Suppressor macrophage (primary cell): ENCODE measurements around the gene TMIGD1.
A peak's percentile ranks its signal among the peaks of the same experiment; 100 is the strongest.

Experiments used
- DNase-seq, 4 experiments: peaks; one replicate each; pipeline ENCODE4 v3.0.0-alpha.2; 2020 to 2022

The TMIGD1 gene

DNA sequence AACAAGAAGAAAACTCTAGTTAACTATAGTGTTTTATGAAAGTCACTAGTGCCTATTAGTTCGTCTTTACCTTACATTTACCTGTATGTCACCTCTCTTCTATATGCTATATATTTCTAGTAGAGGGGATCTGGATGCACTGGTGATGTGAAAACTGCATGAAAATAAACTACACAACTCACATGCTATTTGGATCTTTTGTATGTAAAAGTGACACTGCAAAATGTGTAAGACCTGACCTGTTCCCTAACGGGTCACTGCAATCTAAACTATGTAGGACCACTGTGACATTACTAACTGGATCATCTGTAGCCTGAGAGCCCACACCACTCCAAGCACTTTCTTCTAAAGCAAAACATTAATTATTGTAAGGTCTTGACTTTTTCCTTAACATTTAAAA is 43.8 kb downstream of the TMIGD1 start:
- DNase-seq = no peak

- DNase-seq = no peak
Observed at GRCh38 chr17:30279156-30279555, 54.7 kb downstream of the TMIGD1 start.

- peak in 2 of 4 experiments; percentile 15 to 22 for DNase-seq
Observed at GRCh38 chr17:30278032-30278431, 55.8 kb downstream of the TMIGD1 start.

DNA sequence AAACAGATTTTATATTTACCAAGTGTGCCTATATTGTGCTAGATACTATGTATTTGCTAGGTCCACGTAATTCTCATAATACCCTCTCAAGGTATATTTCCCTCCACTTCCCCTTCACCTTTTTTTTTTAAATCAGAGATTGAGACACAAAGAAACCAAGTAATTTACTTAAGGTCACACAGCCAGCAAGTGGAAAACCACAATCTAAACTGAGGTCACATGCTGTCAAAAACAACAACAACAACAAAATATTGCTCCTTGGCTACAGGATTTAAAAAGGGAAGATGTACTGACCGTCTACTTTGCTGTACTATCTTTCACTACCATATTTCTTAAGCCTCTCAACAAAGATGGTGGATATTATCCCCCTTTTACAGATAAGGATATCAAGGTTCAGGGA is 57.9 kb downstream of the TMIGD1 start:
- DNase-seq = no peak

DNA sequence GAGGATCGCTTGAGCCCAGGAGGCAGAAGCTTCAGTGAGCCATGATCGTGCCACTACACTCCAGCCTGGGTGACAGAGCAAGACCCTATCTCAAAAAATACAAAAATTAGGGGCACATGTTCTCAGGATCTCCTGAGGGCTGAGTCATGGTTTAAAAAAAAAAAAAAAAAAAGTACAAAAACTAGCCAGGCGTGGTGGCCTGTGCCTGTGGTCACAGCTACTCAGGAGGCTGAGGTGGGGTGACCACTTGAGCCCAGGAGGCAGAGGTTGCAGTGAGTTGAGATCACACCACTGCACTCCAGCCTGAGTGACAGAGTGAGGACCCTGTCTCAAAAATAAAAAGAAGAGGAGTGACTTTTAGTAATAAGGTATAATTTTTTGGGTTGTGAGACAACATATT is 59.0 kb downstream of the TMIGD1 start:
- DNase-seq = no peak

GRCh38 chr17:30273373-30273772 is 60.5 kb downstream of the TMIGD1 start:
- DNase-seq = no peak

DNA sequence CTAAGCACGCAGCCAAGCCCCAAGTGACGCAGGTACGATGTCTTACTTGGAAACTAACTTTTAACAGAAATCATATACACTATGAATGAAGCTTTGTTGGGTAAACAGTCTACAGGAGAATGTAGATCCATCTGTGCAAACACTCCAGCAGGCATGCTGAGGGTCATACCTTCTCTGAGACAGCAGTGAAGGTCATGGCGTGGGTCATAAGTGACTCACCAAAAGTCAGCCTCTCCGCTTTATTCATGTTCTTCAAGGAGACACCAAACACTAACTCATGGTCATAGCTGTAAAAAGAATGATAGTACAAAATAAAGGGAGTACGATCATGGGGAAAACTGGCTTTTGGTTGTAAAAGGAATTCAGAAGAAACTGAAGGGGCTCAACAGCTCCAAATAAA is 62.8 kb downstream of the TMIGD1 start:
- no peak for DNase-seq

DNA sequence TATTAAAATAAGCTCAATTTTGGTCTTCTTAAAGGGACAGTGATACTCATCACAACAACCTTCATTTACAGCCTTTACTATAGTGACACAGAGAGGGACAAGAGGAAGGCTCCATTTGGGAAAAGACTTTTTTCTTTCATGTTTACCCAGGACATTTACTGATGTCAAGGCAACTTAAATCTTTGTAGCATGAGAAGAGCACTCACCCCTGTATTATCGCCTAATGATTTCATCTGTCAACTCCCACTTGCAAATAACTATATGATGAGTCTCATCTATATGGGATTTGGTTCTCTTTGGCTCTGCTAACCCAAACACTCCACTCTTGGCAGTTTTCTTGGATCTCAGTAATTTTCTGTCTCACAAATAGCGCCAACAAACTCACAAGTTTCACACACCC is 66.2 kb downstream of the TMIGD1 start:
- DNase-seq = no peak
